GM12872 (cell line): ENCODE measurements around the gene MN1.

ENCODE experiments used
- CTCF ChIP-seq: IDR thresholded peaks from 3 replicates; pipeline ENCODE4 v1.5.1; 2011; ENCODE audit warnings: low read depth, mild to moderate bottlenecking, low read length, moderate library complexity; ENCODE audit not compliant: insufficient read depth

The MN1 gene

GRCh38 chr22:27761000-27761399 is 40.6 kb downstream of the MN1 start:
- no peak for TF ChIP-seq CTCF

GRCh38 chr22:27760474-27760873 is 41.1 kb downstream of the MN1 start:
- no peak for TF ChIP-seq CTCF

- no peak for TF ChIP-seq CTCF
Observed at GRCh38 chr22:27757928-27758525, 43.5 kb downstream of the MN1 start.

- no peak for TF ChIP-seq CTCF
Observed at GRCh38 chr22:27756212-27756660, 45.3 kb downstream of the MN1 start.

- TF ChIP-seq CTCF: no peak
Observed at GRCh38 chr22:27755521-27756211, 45.9 kb downstream of the MN1 start.

GRCh38 chr22:27754888-27755480 is 46.6 kb downstream of the MN1 start:
- no peak for TF ChIP-seq CTCF

GRCh38 chr22:27754247-27754887 is 47.2 kb downstream of the MN1 start:
- TF ChIP-seq CTCF: no peak
